Tibial artery (tissue), 4 donors: ENCODE results near the gene KLF9.

Experiments used
- DNase-seq, 2 donors: peaks; one replicate each; pipeline ENCODE4 v3.0.0-alpha.2; 2019
- H3K27ac ChIP-seq, 2 donors: fragments of 200-600 bp; sonication (generic) in 1 of 2; 1 replicate in 1 of 2; 2 replicates in 1 of 2; pipeline ENCODE4 v1.5.1; 2018 to 2019; ENCODE audit warnings: mild to moderate bottlenecking in 1 of 2
- H3K27me3 ChIP-seq, 2 donors: fragments of 200-600 bp; sonication (generic) in 1 of 2; one replicate each; pipeline versions ENCODE4 v1.5.1 to v1.6.0; 2016 to 2019
- H3K36me3 ChIP-seq, 3 donors: fragments of 200-600 bp; sonication (generic) in 2 of 3; one replicate each; pipeline ENCODE4 v1.5.1; 2016 to 2019; ENCODE audit warnings: mild to moderate bottlenecking in 2 of 3
- H3K4me1 ChIP-seq, 4 donors: fragments of 200-600 bp; sonication (generic) in 2 of 4; 1 replicate in 3 of 4; 2 replicates in 1 of 4; pipeline ENCODE4 v1.5.1; 2016 to 2019
- H3K4me3 ChIP-seq, 2 donors: fragments of 200-600 bp; sonication (generic) in 1 of 2; 1 replicate in 1 of 2; 2 replicates in 1 of 2; pipeline ENCODE4 v1.5.1; 2018 to 2019; ENCODE audit warnings: mild to moderate bottlenecking in 2 of 2
- H3K9me3 ChIP-seq, 3 donors: fragments of 200-600 bp; sonication (generic) in 1 of 3; one replicate each; pipeline ENCODE4 v1.5.1; 2016 to 2019
- CTCF ChIP-seq, 2 experiments: fragments of 200-600 bp in 1 of 2; fragments of 450-650 bp in 1 of 2; IDR thresholded peaks; one replicate each; pipeline ENCODE4 v1.5.1; 2017 to 2019; ENCODE audit warnings: antibody characterized with exemption in 2 of 2, mild to moderate bottlenecking in 1 of 2, moderate library complexity in 1 of 2
- intact Hi-C: fragments of 100-400 bp; cut with DNase I; formaldehyde crosslinking; loops from one replicate; pipeline ENCODE4 v1.15.0; 2023; ENCODE audit warnings: low total_unique reads

KLF9 gene

GRCh38 chr9:70395652-70396051 is 18.8 kb downstream of the KLF9 start:
- H3K9me3 ChIP-seq: no peaks in the 10 kb centered on the region
- H3K36me3 ChIP-seq: no peaks in the 10 kb centered on the region
- H3K4me3 ChIP-seq: no peak overlapping the region
- no peak for TF ChIP-seq CTCF (IDR thresholded peaks at IDR 0.05)
- no peak for DNase-seq
- H3K4me1 ChIP-seq: peaks cover 0 to 100% (median 71%) of the 10 kb centered on the region in 4 donors
- intact Hi-C loops: no loop called here
- H3K27ac ChIP-seq: no peak overlapping the region
- H3K27me3 ChIP-seq: no peaks in the 10 kb centered on the region

GRCh38 chr9:70392850-70393249 is 21.6 kb downstream of the KLF9 start:
- Histone ChIP-seq H3K4me1 (peaks cover 0 to 100% (median 54%) of the 10 kb centered on the region in 4 donors), H3K27me3 (no peaks in the 10 kb centered on the region), H3K36me3 (peaks cover 0 to 2% (median 1%) of the 10 kb centered on the region in 3 donors), H3K4me3 (no peak overlapping the region), H3K27ac (peak overlapping the region in 1 of 2 donors; percentile 1), H3K9me3 (no peaks in the 10 kb centered on the region)
- no peak for TF ChIP-seq CTCF (IDR thresholded peaks at IDR 0.05)
- no peak for DNase-seq
- intact Hi-C loops: no loop called here

GRCh38 chr9:70392189-70392588 is 22.3 kb downstream of the KLF9 start:
- H3K9me3 ChIP-seq: no peaks in the 10 kb centered on the region
- DNase-seq: no peak
- peaks cover 5 to 8% (median 8%) of the 10 kb centered on the region in 3 donors for H3K36me3 ChIP-seq
- intact Hi-C loops: no loop called here
- TF ChIP-seq CTCF (IDR thresholded peaks at IDR 0.05): no peak
- H3K27me3 ChIP-seq: no peaks in the 10 kb centered on the region
- H3K4me1 ChIP-seq: peaks cover 0 to 100% (median 47%) of the 10 kb centered on the region in 4 donors
- H3K27ac ChIP-seq: no peak overlapping the region
- H3K4me3 ChIP-seq: no peak overlapping the region

GRCh38 chr9:70390933-70391341 is 23.5 kb downstream of the KLF9 start:
- H3K27ac ChIP-seq: peak overlapping the region in 1 of 2 donors; percentile 1
- H3K36me3 ChIP-seq: peaks cover 18 to 21% (median 20%) of the 10 kb centered on the region in 3 donors
- no peak for DNase-seq
- no peaks in the 10 kb centered on the region for H3K9me3 ChIP-seq
- H3K4me1 ChIP-seq: peaks cover 0 to 96% (median 43%) of the 10 kb centered on the region in 4 donors
- intact Hi-C loops: no loop called here
- H3K4me3 ChIP-seq: no peak overlapping the region
- no peaks in the 10 kb centered on the region for H3K27me3 ChIP-seq
- TF ChIP-seq CTCF (IDR thresholded peaks at IDR 0.05): no peak

GRCh38 chr9:70389621-70390266 is 24.7 kb downstream of the KLF9 start:
- no peak for DNase-seq
- Histone ChIP-seq H3K27me3 (no peaks in the 10 kb centered on the region), H3K27ac (peak overlapping the region in 1 of 2 donors; percentile 10), H3K36me3 (peaks cover 20 to 32% (median 28%) of the 10 kb centered on the region in 3 donors), H3K4me3 (no peak overlapping the region), H3K4me1 (peaks cover 0 to 96% (median 41%) of the 10 kb centered on the region in 4 donors), H3K9me3 (no peaks in the 10 kb centered on the region)
- no peak for TF ChIP-seq CTCF (IDR thresholded peaks at IDR 0.05)
- intact Hi-C loops: no loop called here
